Fibroblast of upper back skin (primary cell): Measurements from ENCODE around the gene SPTBN2.

ENCODE experiments used
- DNase-seq: peaks from one replicate; pipeline ENCODE4 v3.0.0-alpha.2; 2013

SPTBN2 gene

DNA sequence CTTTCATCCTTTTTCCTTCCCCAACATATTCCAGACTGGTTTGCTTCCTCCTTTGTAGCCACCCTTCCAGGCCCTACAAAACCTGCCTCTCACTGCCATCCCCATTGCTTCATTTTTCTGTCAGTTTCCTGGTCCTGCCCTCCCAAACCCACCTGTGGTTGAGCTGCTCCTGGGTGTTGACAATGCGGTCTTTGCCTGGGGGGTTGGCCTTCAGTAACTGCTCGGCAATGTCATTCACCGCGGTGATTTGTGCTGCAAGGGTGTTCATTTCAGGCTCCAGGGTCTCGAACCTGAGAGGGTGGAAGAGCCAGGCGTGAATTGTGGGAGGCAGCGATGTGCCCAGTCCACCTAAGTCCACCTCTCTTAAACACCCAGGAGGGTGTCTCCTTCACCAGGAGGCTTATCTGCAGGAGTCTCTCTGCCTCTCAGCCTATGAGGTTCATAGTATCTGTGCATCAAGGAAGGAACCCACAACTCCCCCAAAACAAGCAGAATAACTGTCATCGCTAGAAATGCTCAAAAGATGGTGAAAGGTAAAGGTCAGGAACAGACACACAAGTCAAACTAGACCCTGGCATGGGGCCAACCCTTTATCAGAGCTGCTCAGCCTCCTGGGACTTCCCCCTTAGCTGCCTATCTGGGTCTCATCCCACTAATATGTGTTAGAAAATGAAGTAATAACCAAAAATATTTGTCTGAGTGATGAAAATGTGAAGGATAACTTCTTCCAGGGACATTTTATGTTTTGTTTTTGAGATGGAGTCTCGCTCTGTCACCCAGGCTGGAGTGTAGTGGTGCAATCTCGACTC is 27.4 kb downstream of the SPTBN2 start:
- DNase-seq: no peak

DNA sequence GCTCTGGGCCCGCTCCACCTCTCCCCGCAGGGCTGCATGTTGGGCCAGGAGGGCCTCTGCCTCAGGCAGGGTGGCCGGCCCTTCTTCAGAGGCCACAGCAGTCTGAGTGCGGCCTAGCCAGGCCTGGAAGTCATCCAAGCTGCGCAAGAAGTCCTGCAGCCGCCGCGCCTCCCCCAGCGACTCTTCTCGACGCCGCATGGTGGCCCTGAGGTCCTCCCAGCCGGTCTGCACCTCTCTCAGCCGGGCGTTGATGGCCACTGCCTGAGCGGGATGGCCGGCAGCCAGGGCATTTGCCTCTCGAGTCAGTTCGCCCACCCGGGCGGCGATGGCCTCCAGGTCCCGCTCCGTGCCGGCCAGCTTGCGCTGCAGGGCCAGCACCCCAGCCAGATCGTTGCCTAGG is 28.3 kb downstream of the SPTBN2 start:
- DNase-seq: no peak

DNA sequence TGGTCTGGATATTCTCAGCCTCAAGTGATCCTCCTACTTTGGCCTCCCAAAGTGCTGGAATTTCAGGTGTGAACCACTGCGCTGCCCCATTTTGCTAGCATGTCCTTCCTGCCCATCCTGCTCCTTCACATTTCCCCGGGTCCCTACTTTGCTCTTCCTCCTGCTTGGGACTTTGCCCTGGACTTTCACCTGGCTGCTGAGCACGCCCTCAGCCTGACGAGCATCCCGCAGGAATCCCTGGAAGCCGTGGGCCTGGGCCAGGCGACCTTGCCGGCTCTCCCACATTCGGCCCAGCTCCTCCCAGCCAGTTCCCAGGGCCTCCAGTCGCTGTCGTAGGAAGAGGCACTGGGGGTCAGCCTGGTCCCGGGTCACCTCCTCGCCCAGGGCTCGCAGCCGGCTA is 28.7 kb downstream of the SPTBN2 start:
- no peak for DNase-seq

DNA sequence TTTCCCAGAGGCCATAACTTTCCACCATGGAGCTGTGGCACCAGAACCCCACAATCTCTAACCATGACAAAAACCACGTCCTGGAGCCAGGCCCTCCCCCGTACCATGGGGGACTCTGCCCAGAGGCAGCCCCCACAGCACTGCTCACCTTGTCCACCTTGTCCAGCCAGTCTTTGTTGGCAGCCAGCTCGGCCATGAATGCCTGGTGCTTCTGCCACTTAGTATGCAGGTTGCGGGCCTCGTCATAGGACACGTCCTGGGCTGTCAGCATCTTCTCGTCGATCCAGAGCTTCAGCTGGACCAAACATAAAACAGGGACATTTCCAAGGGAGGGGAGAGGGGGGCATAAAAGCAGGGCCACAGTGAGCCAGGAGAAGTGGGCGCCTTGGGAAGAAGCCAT is 30.5 kb downstream of the SPTBN2 start:
- DNase-seq: no peak

DNA sequence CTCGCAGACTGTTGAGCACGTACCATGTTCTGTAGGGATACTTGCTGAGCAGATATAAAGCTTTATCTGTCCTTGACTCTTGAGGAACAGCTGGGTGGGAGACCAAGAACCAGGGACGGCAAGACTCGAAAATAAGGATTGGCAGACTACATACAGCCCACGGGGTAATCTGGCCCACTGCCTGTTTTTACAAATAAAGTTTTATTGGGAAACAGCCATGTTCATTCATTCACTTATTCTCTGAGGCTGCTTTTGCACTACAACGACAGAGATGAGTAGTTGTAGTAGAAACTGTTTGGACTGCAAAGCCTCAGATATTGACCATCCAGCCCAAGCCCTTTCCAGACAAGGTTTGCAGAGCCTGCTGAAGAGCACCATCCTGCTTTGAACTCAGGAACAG is 31.0 kb downstream of the SPTBN2 start:
- no peak for DNase-seq

DNA sequence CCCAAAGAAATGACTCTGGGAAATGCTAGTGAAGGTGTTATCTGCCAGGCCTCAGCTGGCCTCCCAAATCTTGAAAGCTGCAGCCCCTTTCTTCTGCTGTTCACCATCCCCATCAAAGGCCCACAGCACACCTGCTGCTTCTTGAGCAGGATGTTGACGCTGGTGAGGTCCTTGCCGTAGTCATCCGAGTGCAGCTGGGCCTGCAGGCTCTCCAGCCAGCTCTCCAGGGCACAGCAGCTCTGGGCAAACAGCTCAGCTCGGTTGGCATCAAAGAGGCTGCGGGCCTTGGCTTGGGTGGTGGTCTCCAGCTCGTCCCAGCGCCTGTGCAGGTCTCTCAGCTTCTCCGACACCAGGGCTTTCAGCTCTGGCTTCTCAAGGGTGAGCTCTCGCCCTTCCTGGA is 32.9 kb downstream of the SPTBN2 start:
- DNase-seq: no peak

DNA sequence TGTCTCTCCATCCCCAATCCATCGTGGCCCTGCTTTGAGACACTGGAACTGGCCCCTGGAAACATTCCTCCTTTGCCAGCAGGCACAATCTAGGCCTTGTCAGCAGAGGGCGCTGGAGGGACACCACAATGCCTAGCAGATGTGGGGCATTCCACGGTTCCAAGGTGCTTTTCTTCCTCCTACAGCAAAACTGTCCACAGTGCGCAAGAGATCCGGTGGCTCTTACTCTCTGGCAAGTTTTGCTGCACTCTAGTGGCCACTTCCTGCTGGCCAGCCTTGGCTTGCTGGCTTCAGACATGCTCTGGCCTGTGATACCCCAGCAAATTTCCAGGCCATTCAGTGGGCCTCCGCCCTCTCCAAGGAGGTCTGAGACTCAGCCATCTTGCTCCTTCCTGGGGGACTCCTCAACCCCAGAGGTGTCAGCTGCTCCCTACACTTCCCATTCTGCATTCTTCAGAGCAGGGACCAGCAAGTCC is 34.2 kb downstream of the SPTBN2 start:
- DNase-seq: peak; percentile 97

DNA sequence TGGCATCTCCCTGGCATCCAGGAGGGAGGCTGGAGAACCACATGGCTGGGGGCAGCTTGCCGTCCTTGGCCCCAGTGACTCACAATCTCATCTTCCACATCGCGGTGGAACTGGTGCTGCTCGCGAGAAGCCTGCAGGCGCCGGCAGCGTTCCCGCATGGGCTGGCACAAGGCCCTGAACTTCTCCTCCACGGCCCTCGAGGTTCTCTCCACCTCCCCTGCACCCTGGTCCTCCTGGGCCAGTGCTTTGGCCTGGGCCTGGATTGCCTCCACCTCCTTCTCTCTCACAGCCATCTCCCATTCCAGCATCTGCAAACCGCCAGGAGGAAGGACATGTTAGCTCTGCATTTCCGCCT is 35.0 kb downstream of the SPTBN2 start:
- DNase-seq: no peak

DNA sequence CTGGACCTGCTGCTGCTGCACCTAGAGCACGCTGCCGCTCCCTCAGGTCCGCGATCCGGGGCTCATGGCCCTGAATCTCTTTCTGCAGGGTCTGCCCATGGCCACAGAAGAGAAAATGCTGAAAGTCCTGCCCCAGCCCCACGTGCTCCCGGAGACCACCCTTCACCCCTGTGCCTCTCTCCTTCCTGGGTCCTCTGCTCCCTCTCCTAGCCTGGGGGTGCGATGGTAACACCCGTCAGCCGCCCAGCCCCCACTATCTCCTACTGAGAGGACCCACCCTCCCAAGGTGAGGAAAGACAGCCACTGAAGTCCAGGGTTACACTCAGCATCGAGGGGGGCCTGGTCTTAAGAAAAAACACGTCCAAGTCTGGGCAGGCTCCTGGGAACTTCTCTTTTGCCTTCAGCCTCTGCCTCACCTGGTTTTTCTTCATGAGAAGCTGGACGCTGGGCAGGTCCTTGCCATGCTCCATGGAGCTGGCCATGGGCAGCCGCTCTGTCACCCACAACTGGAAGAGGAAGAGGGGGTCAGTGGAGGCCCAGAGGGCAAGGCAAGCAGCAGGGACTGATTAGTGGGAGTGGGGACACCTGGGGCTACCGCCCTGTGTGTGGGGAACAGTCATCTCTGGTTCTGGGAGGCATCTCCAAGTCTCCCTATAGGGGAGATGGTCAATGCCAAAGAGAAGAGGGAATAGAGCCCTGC is 35.5 kb downstream of the SPTBN2 start:
- DNase-seq: no peak

DNA sequence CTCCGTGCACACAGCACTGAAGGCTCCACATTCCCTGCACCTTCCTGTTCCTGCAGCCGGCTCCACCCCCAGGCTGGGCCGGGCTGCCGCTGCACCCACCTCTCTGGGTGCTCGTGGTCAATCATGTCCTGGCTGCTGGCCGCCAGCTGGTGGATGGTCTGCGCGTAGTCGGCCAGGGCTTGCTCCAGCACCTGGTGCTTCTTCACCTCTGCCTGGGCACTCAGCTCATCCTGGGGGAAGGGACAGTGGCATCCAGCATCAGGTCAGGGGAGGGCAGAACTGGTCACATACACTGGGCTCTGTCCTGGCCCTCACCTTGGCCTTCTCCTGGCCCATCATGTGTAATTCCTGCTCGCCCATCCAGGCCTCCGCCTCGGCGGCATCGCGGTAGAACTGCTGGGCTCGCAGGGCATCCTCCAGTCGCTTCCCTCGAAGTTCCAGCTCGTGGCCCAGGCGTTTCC is 36.1 kb downstream of the SPTBN2 start:
- DNase-seq: no peak

DNA sequence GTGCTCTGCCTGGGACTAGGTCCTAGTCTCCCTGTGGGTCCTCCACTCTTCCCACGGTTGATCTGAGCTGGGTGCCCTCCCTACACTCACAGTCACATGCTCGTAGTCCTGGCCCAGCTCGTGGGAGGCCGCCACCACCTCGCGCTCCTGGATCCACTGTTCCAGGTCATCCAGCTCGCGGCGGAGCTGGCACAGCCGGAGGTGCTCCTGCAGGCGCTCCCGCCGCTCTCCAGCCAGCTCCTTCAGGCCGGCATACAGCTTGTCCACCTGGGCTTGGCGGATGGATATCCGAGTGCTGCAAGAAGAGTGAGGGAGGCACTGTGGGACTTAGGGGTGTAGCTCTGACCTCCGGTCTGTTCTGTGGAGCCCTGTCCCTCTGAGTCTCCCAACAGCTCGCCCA is 36.6 kb downstream of the SPTBN2 start:
- no peak for DNase-seq

DNA sequence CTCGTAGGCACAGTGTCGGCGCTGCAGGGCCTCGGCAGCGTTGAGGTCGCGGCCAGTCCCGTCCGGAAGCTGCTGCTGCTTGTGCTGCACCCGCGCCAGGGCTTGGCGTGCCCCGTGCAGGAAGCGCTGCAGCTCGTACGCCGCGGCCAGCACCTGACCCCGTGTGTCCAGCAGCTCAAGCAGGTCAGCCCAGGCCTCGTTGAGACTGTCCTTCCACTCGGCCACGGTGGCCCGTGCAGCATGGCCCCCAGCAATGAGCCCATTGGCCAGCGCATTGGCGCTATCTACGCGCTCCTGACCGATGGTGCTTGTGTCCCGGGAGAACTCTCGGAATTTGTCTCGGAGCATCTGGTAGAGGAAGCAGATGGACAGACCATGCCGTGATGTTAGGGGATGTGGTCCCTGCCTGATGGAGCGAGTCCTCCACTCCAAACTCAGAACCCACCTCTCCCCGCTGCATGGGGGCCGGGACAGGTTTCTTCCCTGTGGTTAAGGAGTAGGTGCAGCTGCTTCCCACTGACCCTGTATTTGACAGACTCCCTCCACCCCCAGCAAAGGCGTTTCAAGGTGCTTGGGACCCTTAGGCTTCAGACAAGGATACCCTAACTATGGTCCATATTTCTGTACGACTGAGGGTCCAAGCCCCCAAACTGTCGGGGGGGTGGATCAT is 37.6 kb downstream of the SPTBN2 start:
- no peak for DNase-seq

DNA sequence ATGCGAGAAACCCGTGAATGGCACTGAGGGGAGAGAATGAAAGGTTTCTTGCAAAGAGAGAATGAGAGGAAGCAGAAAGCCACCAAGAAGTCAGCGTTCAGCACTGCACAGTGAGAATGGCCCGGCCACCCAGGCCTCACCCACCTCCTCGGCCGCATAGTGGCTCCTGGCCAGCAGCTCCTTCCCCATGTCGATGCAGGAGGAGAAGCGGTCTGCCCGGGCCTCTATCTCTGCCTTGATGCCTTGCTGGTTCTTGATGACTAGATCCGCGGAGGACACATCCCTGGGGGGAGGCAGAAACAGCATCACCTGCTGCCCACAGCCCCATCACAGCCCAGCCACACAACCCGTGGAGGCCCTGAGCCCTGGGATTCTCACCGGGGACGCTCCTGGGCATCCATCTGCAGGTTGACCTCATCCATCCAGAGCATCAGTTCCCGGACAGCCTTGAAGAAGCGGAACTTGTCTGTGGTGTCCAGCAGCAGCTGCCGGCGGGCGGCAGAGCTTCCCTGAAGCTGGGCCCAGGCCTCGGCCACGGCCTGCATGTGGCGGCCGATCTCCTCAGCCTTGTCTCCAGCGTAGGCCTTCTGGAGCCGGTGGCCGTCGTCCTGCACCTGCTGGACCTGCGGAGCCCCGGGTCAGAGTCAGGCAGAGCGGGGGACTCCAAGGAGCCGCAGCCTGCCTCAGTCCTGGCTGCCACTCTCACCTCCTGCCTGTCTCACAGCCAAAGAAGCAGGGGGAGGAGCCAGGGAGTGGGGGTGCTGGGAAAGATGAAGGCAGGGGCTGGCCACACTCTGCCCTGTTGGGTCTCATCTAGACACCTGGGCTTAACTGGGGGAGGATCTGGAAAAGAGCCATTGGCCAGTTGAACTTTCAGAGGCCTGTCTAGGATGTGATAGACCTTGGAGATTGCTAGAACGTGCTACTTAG is 39.1 kb downstream of the SPTBN2 start:
- no peak for DNase-seq

DNA sequence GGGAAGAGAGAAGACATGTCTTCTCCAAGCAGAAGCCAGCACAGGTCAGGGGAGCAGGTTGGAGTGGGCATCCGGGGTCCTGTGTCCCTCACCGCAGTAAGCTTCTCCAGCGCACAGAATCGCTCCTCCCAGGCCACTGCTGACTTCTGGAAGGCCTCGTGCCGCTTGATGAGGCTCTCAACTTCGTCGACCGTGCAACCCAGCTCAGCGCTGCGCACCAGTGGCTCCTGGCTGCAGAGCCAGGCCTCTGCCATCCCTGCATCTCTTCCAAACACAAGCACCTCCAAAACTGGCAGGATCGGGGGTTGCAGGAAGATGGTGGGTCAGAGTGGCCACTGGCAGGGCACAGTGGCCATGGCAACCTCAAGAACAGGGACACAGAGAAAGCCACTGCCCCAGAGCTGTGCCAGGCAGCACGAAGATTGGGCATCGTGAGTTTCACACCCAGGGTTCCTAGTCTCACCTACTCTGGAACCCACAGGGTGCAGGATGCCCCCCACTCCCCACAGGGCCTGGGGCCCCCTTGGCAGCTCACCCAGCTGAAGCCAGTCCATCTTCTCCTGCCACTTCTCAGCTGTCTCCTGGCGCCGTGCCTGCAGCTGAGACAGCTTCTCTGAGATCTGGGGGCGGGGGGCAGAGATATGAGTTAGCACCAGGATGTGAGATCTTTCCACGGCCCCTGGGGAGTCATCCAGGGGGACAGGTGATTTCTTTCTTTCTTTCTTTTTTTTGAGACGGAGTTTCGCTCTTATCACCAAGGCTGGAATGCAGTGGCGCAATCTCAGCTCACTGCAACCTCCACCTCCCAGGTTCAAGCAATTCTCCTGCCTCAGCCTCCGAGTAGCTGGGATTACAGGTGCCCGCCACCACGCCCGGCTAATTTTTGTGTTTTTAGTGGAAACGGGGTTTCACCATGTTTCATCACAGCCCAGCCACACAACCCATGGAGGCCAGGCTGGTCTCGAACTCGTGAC is 40.2 kb downstream of the SPTBN2 start:
- no peak for DNase-seq

DNA sequence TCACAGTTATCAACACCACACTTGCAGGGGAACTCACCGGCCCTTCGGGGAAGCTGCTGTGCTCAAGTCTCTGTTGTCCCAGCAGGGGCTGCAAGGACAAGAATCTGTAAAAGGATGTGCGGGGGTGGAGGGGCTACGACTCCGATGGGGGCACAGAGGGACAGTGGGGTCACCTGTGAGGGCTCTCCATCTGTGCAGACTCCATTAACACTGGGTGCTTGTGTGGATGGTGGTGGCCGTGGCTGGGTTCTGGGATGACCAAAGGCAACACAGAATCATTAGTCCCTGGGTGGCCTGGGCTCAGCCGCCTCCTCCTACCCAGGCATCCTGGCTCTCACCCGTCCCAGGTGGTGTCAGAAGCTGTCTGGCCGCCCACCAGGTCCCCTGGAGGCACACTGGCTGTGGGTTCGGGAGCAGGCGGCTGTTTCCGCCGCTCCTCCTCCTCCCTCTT is 41.2 kb downstream of the SPTBN2 start:
- no peak for DNase-seq

DNA sequence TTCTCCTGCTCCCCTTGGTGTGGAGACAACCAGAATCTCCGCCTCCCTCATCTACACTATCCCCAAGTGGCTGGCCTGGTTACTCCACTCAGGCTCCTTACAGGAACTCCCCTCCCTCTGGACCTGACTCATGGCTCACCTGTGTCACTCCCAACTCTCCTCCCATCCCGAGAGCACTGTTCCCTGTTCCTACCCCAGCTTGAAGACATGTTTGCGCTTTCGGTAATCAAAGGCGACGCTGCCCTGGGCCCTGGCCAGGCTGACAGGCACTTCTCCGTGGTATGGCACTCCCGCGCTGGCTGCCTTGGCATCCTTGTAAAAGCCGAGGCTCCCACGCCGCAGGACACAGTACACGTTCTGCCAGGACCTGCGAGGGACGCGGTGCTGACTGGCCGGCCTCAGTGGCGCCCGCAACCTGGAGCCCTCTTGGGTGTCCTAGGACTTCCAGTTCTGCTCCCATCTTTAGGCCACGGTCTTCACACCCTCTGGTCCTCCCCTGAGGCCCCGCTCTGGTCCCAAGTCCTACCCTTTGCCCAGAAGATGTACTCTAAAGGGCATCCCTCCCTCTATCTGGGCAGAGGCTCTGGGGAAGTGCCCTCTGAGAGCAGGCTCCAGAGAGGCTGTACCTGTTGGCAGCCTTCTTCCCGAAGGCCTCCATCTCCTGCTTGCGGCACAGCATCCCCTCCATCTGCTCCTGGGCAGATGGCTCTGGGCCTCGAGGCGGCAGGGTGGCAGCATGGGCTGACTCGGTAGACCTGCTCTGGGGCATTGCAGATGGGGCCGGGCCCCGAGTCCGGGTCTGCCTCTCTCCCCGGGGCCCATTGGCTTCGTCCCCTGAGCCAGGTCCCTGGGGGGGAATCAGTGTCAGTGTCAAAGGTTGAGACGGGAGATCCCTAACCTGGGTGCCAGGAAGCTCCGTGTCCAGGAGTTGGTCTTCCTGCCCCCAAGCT is 41.9 kb downstream of the SPTBN2 start:
- DNase-seq: no peak

DNA sequence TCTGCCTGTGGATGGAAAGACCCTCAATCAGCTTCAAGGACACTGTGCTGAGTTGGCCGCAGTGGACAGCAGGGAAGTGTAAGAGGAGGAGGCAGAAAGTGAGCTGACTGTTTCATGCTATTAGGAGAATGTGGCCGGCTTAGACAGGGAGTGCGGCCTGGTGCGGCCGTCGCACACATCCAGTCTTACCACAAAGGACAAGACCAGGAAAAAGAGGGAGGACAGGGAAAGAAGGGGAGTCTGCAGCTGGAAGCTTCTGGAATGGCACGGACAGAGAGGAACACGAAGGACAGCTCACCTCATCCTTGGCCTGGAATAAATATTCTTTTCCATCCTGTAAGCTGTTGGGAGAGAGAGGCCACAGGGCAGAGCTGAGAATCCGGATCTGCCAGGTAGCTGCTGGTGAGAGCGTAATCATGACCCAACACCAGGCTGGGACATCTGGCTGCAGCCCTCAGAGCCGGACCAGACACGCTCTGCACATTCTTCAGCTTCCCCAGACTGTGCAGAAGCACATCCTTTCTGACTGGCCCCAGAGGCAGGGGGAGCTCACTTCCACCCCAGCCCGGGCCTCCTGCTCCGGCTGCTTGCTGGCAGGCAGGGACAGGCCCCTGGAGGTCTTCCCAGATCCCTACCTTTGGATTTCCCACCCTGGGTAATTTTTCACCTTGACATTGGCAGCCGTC is 42.8 kb downstream of the SPTBN2 start:
- peak; percentile 5 for DNase-seq

DNA sequence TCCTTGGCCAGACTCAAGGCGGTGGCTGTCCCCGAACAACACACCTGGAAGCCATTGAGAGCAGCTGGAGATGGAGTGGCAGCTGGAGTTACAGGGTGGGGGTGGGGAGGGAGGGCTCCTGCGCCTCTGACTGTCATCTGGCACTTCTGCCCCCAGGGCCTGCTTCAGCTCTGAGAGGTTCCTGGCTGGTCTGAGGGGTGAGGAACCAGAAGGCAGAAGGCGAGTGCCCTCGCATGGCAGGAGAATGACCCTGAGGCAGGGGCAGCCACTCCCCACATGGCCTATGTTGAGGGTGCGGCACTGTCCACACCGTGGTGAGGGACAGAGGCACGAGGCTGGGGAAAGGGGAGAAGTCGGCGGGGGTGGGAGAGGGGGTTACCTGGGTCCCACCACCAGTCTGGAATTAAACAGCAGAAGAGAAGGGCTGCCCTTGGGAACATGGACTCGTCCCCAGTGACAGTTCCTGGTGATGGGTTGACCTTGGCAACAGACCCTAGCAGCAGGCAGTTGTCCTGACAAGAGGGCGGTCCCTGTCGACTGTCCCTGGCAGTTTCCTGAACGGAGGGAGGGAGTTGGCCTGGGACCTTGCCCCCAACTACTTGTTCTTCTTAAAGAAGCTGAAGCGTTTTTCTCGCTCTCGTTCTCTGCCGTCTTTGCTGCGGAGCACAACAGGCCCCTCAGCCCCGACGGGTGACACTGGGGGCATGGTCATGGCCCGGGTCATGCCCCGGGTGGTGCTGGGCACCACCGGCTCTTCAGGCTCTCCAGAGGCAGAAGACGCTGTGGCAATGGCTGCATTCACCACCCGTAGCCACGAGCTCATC is 43.5 kb downstream of the SPTBN2 start:
- no peak for DNase-seq

DNA sequence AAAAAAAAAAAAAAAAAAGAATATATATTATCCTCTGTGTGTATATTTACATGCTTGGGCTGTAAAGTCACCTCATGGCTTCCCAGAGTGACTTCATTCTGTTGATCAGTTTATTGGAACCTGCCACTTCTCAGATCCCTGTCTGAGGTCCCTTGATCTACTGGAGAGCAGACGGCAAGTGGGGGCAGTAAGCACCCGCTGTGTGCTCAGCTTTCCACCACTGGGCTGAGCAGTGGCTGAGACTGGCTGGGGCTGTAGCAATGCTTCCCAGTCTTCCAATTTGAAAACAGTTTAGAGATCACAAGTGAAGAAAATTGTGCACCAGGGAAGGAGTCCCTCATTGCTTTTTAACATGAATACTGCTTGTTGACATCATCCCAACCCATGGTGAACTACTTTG is 44.4 kb downstream of the SPTBN2 start:
- DNase-seq: no peak
